IMR-90 (cell line): ENCODE measurements around the gene ADAMTS20. TPM values are rescaled to one million over a fixed set of nuclear protein-coding genes. Genes with fewer than 3 reads are reported as not detected.

Experiments used
- ATAC-seq: fragments of 200-7000 bp; cut with Tn5 transposase; 2 replicates; pipeline ENCODE4 v1.9.1; 2020; ENCODE audit warnings: low read depth, mild to moderate bottlenecking, moderate library complexity
- BruUV-seq: library from RNA; stranded (reverse); fragments of 400-500 nt; replicated peaks from 2 replicates; lab custom pipeline; 2021; lab: Mats Ljungman, UMichigan
- CTCF ChIA-PET: fragments of 300-600 bp; formaldehyde crosslinking; extraction: SDS; loops from one replicate; lab custom pipeline; 2021; ENCODE audit warnings: antibody characterized with exemption; lab: Yijun Ruan, JAX
- POLR2A ChIA-PET: fragments of 300-600 bp; sonication (Branson Sonifier 250); formaldehyde crosslinking; loops from one replicate; lab custom pipeline; 2022; ENCODE audit warnings: antibody characterized with exemption; ENCODE audit not compliant: unreplicated experiment; lab: Charles Lee
- DNase-seq: peaks from one replicate; pipeline ENCODE4 v3.0.0; 2013
- H2AFZ ChIP-seq: replicated peaks from 2 replicates; pipeline ENCODE3; 2013; ENCODE audit warnings: low read length, mild to moderate bottlenecking; ENCODE audit not compliant: poor library complexity
- H2AK5ac ChIP-seq: 2 replicates; pipeline ENCODE4 v1.6.1; 2013; ENCODE audit warnings: low read depth, low read length, inconsistent platforms
- H2AK9ac ChIP-seq: replicated peaks from 2 replicates; pipeline ENCODE3; 2013; ENCODE audit warnings: mild to moderate bottlenecking, low read depth, low read length, moderate library complexity; ENCODE audit not compliant: poor library complexity
- H2BK120ac ChIP-seq: 2 replicates; pipeline ENCODE4 v1.6.1; 2013; ENCODE audit warnings: low read depth, low read length, inconsistent platforms
- H2BK15ac ChIP-seq: 3 replicates; pipeline ENCODE4 v1.6.1; 2013; ENCODE audit warnings: low read depth, low read length, inconsistent platforms
- H2BK20ac ChIP-seq: 2 replicates; pipeline ENCODE4 v1.6.1; 2013; ENCODE audit warnings: low read depth, mild to moderate bottlenecking, inconsistent platforms, low read length, moderate library complexity
- H2BK5ac ChIP-seq: 2 replicates; pipeline ENCODE4 v1.6.1; 2013; ENCODE audit warnings: mild to moderate bottlenecking, low read depth, low read length, inconsistent platforms; ENCODE audit not compliant: poor library complexity, severe bottlenecking
- H3K14ac ChIP-seq: replicated peaks from 2 replicates; pipeline ENCODE4 v1.6.1; 2013; ENCODE audit warnings: low read depth, low read length, inconsistent platforms
- H3K18ac ChIP-seq: 2 replicates; pipeline ENCODE4 v1.6.1; 2013; ENCODE audit warnings: low read depth, low read length, control low read depth
- H3K23ac ChIP-seq: 2 replicates; pipeline ENCODE4 v1.6.1; 2013; ENCODE audit warnings: low read depth, low read length, inconsistent platforms
- H3K27ac ChIP-seq: 2 replicates; pipeline ENCODE4 v1.5.1; 2013; ENCODE audit warnings: mild to moderate bottlenecking, control low read depth, low read length; ENCODE audit not compliant: insufficient read depth
- H3K27me3 ChIP-seq: 2 replicates; pipeline ENCODE4 v1.6.1; 2013; ENCODE audit warnings: low read length; ENCODE audit not compliant: control insufficient read depth, insufficient read depth
- H3K36me3 ChIP-seq: 2 replicates; pipeline ENCODE4 v1.6.1; 2013; ENCODE audit warnings: low read length, mixed read lengths; ENCODE audit not compliant: control insufficient read depth, insufficient read depth
- H3K4ac ChIP-seq: 2 replicates; pipeline ENCODE4 v1.6.1; 2013; ENCODE audit warnings: low read depth, low read length, inconsistent platforms
- H3K4me1 ChIP-seq: 2 replicates; pipeline ENCODE4 v1.6.1; 2013; ENCODE audit warnings: low read length, mixed read lengths; ENCODE audit not compliant: control insufficient read depth, insufficient read depth
- H3K4me2 ChIP-seq: 2 replicates; pipeline ENCODE4 v1.6.1; 2013; ENCODE audit warnings: low read depth, mild to moderate bottlenecking, control low read depth, low read length, moderate library complexity
- H3K4me3 ChIP-seq: 2 replicates; pipeline ENCODE4 v1.5.1; 2013; ENCODE audit warnings: low read depth, mild to moderate bottlenecking, control low read depth, low read length, moderate library complexity; ENCODE audit not compliant: insufficient read depth
- H3K56ac ChIP-seq: 2 replicates; pipeline ENCODE4 v1.6.1; 2013; ENCODE audit warnings: low read length, inconsistent platforms; ENCODE audit not compliant: insufficient read depth; ENCODE audit errors: extremely low read depth
- H3K79me1 ChIP-seq, 2 experiments: 2 replicates each; pipeline ENCODE4 v1.6.1; 2013; ENCODE audit warnings: low read length in 2 of 2, inconsistent platforms in 1 of 2, low read depth in 1 of 2
- H3K9ac ChIP-seq: 2 replicates; pipeline ENCODE4 v1.6.1; 2013; ENCODE audit warnings: low read depth, low read length, control low read depth
- H3K9me1 ChIP-seq: 2 replicates; pipeline ENCODE4 v1.6.1; 2013; ENCODE audit warnings: low read length, inconsistent platforms; ENCODE audit not compliant: insufficient read depth
- H3K9me3 ChIP-seq: 2 replicates; pipeline ENCODE4 v1.6.1; 2013; ENCODE audit warnings: low read length; ENCODE audit not compliant: control insufficient read depth, insufficient read depth
- H4K20me1 ChIP-seq: 2 replicates; pipeline ENCODE4 v1.6.1; 2013; ENCODE audit warnings: low read length, inconsistent platforms; ENCODE audit not compliant: insufficient read depth
- H4K5ac ChIP-seq: 2 replicates; pipeline ENCODE4 v1.6.1; 2013; ENCODE audit warnings: mild to moderate bottlenecking, low read depth, low read length, control low read depth
- H4K8ac ChIP-seq, 2 experiments: 2 replicates each; pipeline ENCODE4 v1.6.1; 2013; ENCODE audit warnings: low read depth in 2 of 2, low read length in 2 of 2, control low read depth in 1 of 2, inconsistent platforms in 1 of 2
- H4K91ac ChIP-seq: 2 replicates; pipeline ENCODE4 v1.6.1; 2013; ENCODE audit warnings: low read depth, low read length, inconsistent platforms; ENCODE audit not compliant: insufficient read depth
- CEBPB ChIP-seq: IDR thresholded peaks from 2 replicates; pipeline ENCODE4 v1.6.1; 2012; ENCODE audit warnings: low read depth, low read length, improper control_type of control experiment
- CHD1 ChIP-seq: IDR thresholded peaks from 2 replicates; pipeline ENCODE4 v1.6.1; 2012; ENCODE audit warnings: low read depth, low read length, improper control_type of control experiment
- FOS ChIP-seq: fragments of 150-350 bp; IDR thresholded peaks from 2 replicates; pipeline ENCODE4 v1.6.1; 2016; ENCODE audit warnings: low read depth, low read length
- MAFK ChIP-seq: IDR thresholded peaks from 2 replicates; pipeline ENCODE4 v1.6.1; 2012; ENCODE audit warnings: low read depth, low read length, improper control_type of control experiment
- RCOR1 ChIP-seq: IDR thresholded peaks from 2 replicates; pipeline ENCODE4 v1.6.1; 2012; ENCODE audit warnings: mild to moderate bottlenecking, low read length, improper control_type of control experiment; ENCODE audit not compliant: insufficient replicate concordance
- WGBS, 2 experiments: methylation state at CpG; one replicate each; pipeline versions ENCODE4 v1.1.5 to v1.1.7; 2013; ENCODE audit warnings: missing lambda C conversion rate in 2 of 2; ENCODE audit not compliant: insufficient read length in 1 of 2; ENCODE audit errors: extremely low coverage in 2 of 2; 5-methylcytosine and 5-hydroxymethylcytosine counted together
- dilution Hi-C: fragments of 300-500 bp; cut with HindIII; formaldehyde crosslinking; loops from one replicate; pipeline ENCODE4 v1.14.3; 2018; ENCODE audit warnings: low sequenced_read_pairs; ENCODE audit not compliant: unreplicated experiment
- in situ Hi-C: fragments of 300-500 bp; cut with MboI; formaldehyde crosslinking; loops from 3 replicates; pipeline ENCODE4 v1.14.3; 2019; ENCODE audit warnings: low sequenced_read_pairs, inconsistent platforms, mixed read lengths
- intact Hi-C: fragments of 100-400 bp; cut with micrococcal nuclease; formaldehyde crosslinking; loops from 2 replicates; pipeline ENCODE4 v1.10.0; 2022
- polyA plus RNA-seq, 3 experiments: library from polyadenylated mRNA; depleted of rRNA; stranded (reverse); fragments of >200 nt; gene quantifications; 2 replicates each; pipeline ENCODE4 v1.2.3, GENCODE V29; 2012; ENCODE audit warnings: low replicate concordance in 1 of 3
- total RNA-seq: library from RNA; depleted of rRNA; stranded (reverse); fragments of >200 nt; gene quantifications from 2 replicates; pipeline ENCODE4 v1.2.3, GENCODE V29; 2012
- TF ChIP-seq, protein P1 (sequence below): fragments of 150-350 bp; IDR thresholded peaks from 2 replicates; pipeline ENCODE4 v1.6.1; 2017; ENCODE audit warnings: mild to moderate bottlenecking, antibody characterized with exemption, low read length, low read depth

The ADAMTS20 gene
- total and polyA plus RNA-seq, 2 of the 4 experiments (the other 2 are of a cell fraction): not detected

DNA sequence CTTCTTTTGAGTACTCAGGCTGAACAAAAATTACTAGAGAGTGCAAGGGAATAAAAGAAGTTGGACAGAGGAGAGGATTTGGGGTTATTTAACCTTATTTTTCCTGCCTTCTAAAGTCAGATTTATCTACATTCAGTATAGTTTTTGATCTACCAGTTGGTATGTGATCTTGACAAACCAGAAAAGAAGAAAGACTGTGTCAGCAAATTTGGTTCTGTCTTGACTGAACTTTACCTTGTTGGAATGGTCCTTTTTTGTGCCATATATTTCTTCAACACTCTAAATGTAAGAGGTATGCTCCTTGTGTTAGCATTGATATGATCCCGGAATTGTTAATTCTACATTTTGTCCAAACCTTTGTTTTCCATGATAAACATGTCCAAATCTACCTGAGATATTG lies 47.7 kb upstream of the ADAMTS20 start:
- no peak overlapping the region for H3K4me2 ChIP-seq
- H3K56ac ChIP-seq: no peak overlapping the region
- dilution Hi-C loops (no loop called here), in situ Hi-C loops (no loop called here), intact Hi-C loops (no loop called here)
- ATAC-seq: no peak
- H4K5ac ChIP-seq: no peak overlapping the region
- no peak overlapping the region for H2BK15ac ChIP-seq
- no peaks in the 10 kb centered on the region for H3K36me3 ChIP-seq
- H3K9me3 ChIP-seq: no peaks in the 10 kb centered on the region
- H2BK20ac ChIP-seq: no peak overlapping the region
- H3K9ac ChIP-seq: no peak overlapping the region
- ChIA-PET POLR2A (no interaction called here), CTCF (no interaction called here)
- H3K27ac ChIP-seq: no peak overlapping the region
- TF ChIP-seq MAFK: peak; percentile 94
- TF ChIP-seq, protein P1, sequence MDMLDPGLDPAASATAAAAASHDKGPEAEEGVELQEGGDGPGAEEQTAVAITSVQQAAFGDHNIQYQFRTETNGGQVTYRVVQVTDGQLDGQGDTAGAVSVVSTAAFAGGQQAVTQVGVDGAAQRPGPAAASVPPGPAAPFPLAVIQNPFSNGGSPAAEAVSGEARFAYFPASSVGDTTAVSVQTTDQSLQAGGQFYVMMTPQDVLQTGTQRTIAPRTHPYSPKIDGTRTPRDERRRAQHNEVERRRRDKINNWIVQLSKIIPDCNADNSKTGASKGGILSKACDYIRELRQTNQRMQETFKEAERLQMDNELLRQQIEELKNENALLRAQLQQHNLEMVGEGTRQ: no peak
- no peak for TF ChIP-seq RCOR1
- TF ChIP-seq FOS: no peak
- no peak for TF ChIP-seq CHD1
- no peak for TF ChIP-seq CEBPB
- H2BK120ac ChIP-seq: no peak overlapping the region
- no peak overlapping the region for H2AK5ac ChIP-seq
- no peak overlapping the region for H4K91ac ChIP-seq
- no peak overlapping the region for H2AK9ac ChIP-seq
- no peaks in the 10 kb centered on the region for H4K20me1 ChIP-seq
- no peaks in the 10 kb centered on the region for H3K79me1 ChIP-seq
- no peaks in the 10 kb centered on the region for H3K27me3 ChIP-seq
- no peaks in the 10 kb centered on the region for H3K9me1 ChIP-seq
- BruUV-seq: no TSS peak
- DNase-seq: no peak
- WGBS, 2 experiments: no CpG with 5 or more reads among the region's 1 CpG
- no peak overlapping the region for H4K8ac ChIP-seq
- no peaks in the 10 kb centered on the region for H3K4me1 ChIP-seq
- no peak overlapping the region for H3K14ac ChIP-seq
- no peak overlapping the region for H3K4me3 ChIP-seq
- no peak overlapping the region for H3K23ac ChIP-seq
- no peak overlapping the region for H2BK5ac ChIP-seq
- no peak overlapping the region for H2AFZ ChIP-seq
- no peak overlapping the region for H3K18ac ChIP-seq
- no peak overlapping the region for H3K4ac ChIP-seq
